Ureter (tissue), 1 donor: ENCODE measurements around the gene BCAT1. TPM values are rescaled to one million over a fixed set of nuclear protein-coding genes. Genes with fewer than 3 reads are reported as not detected.

ENCODE experiments used
- DNase-seq: peaks from one replicate; pipeline ENCODE4 v3.0.0-alpha.2; 2020; ENCODE audit warnings: low spot score
- total RNA-seq: library from RNA; stranded (reverse); gene quantifications from one replicate; pipeline ENCODE4 v1.2.4, GENCODE V29; 2023
- donor health status: DM: yes; HTN: yes; CAD: no.

BCAT1 gene
- total RNA-seq, 1 donor from 2014 or later = 19.3 TPM

- no peak for DNase-seq
Observed at GRCh38 chr12:24770334-24770733, 178.6 kb downstream of the BCAT1 start.

- DNase-seq = no peak
Observed at GRCh38 chr12:24769682-24770081, 179.2 kb downstream of the BCAT1 start.

GRCh38 chr12:24768415-24768814, 180.5 kb downstream of the BCAT1 start:
- no peak for DNase-seq

GRCh38 chr12:24767016-24767415, 181.9 kb downstream of the BCAT1 start:
- DNase-seq = no peak

- DNase-seq = no peak
Observed at GRCh38 chr12:24764712-24765111, 184.2 kb downstream of the BCAT1 start.

- DNase-seq = no peak
Observed at GRCh38 chr12:24760606-24761378, 188.1 kb downstream of the BCAT1 start.

- DNase-seq = no peak
Observed at GRCh38 chr12:24760162-24760561, 188.7 kb downstream of the BCAT1 start.

Other genes with a start within 250 kb of the BCAT1 start
- gene DNAI7, start 246.1 kb upstream of the BCAT1 start, total RNA-seq = 1.5 TPM
- 30.2 TPM for gene ETFRF1, start 246.1 kb upstream of the BCAT1 start, total RNA-seq